Activated B cell treated with CpG ODN at 0.5 μM for 24 hours (primary cell): ENCODE results near the gene PTPA. TPM values are rescaled to one million over a fixed set of nuclear protein-coding genes. Genes with fewer than 3 reads are reported as not detected.

Experiments
- ATAC-seq: fragments of 200-7000 bp; cut with Tn5 transposase; one replicate; pipeline ENCODE4 v1.10.0; 2021; ENCODE audit warnings: low read depth, mild to moderate bottlenecking, moderate library complexity
- CTCF ChIA-PET: fragments of 350-600 bp; sonication (Branson Sonifier 250); formaldehyde crosslinking; loops from one replicate; lab custom pipeline; 2021; ENCODE audit warnings: antibody characterized with exemption; lab: Charles Lee
- POLR2A ChIA-PET: fragments of 350-600 bp; sonication (Branson Sonifier 250); formaldehyde crosslinking; loops from one replicate; lab custom pipeline; 2021; ENCODE audit warnings: antibody characterized with exemption; lab: Charles Lee
- DNase-seq: peaks from one replicate; pipeline ENCODE4 v3.0.0; 2022
- H3K27ac Mint-ChIP-seq: one replicate; pipeline ENCODE4 v1.8.0; 2020; ENCODE audit warnings: mixed read lengths
- H3K27me3 Mint-ChIP-seq: one replicate; pipeline ENCODE4 v1.8.0; 2021; ENCODE audit warnings: mixed read lengths
- H3K36me3 Mint-ChIP-seq: one replicate; pipeline ENCODE4 v1.8.0; 2021; ENCODE audit warnings: low read depth, mixed read lengths
- H3K4me1 Mint-ChIP-seq: one replicate; pipeline ENCODE4 v1.8.0; 2021; ENCODE audit warnings: mixed read lengths
- H3K4me3 Mint-ChIP-seq: one replicate; pipeline ENCODE4 v1.8.0; 2020; ENCODE audit warnings: mild to moderate bottlenecking, mixed read lengths
- H3K9me3 Mint-ChIP-seq: one replicate; pipeline ENCODE4 v1.8.0; 2020; ENCODE audit warnings: mixed read lengths
- CTCF ChIP-seq: fragments of 200-600 bp; IDR thresholded peaks from one replicate; pipeline ENCODE4 v1.8.0; 2022; ENCODE audit warnings: antibody characterized with exemption, mild to moderate bottlenecking
- intact Hi-C: fragments of 100-400 bp; cut with micrococcal nuclease; formaldehyde crosslinking; loops from one replicate; pipeline ENCODE4 v1.15.1; 2024
- total RNA-seq: library from RNA; stranded (reverse); gene quantifications from 2 replicates; pipeline ENCODE4 v1.2.3, GENCODE V29; 2022

The PTPA gene
- total RNA-seq, 1 donor from 2014 or later, result 67.2 TPM

GRCh38 chr9:129150672-129151211, 39.5 kb downstream of the PTPA start:
- ChIA-PET CTCF (interaction anchor here (3.2 kb wide), 1 partner anchor 8 kb away, joined by 14 read pairs; no protein-coding TSS in a partner anchor), POLR2A (no interaction called here)
- intact Hi-C loops, result no loop called here
- Mint-ChIP-seq H3K36me3 (peaks cover 22% of the 10 kb centered on the region), H3K4me1 (peaks cover 17% of the 10 kb centered on the region), H3K27ac (no peak overlapping the region), H3K4me3 (no peak overlapping the region), H3K9me3 (no peaks in the 10 kb centered on the region), H3K27me3 (no peaks in the 10 kb centered on the region)
- TF ChIP-seq CTCF, result no peak
- ATAC-seq, result no peak
- DNase-seq, result no peak

DNA sequence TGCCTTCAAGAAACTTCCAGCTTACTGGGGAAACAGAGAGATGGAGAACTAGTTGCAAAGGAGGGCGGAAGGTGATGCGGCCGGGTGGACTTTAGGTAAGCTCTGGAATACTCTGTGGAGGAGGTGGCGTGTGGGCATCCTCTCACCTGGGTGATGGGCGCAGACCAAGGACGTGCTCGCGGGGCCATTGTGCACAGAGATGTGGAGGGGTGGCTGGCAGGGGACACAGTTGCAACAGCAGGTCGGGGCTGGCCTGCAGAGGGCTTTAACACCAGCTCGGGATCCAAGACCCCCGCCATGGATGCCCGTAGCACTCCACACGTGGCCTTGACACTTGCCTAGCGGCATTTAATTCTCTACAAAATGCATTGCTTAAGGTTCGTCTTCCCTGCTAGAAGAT, 40.3 kb downstream of the PTPA start:
- TF ChIP-seq CTCF, result no peak
- no peak for ATAC-seq
- DNase-seq, result no peak
- ChIA-PET POLR2A (no interaction called here), CTCF (interaction anchor here (3.2 kb wide), 1 partner anchor 9 kb away, joined by 14 read pairs; no protein-coding TSS in a partner anchor)
- Mint-ChIP-seq H3K27ac (no peak overlapping the region), H3K9me3 (no peaks in the 10 kb centered on the region), H3K36me3 (peaks cover 20% of the 10 kb centered on the region), H3K27me3 (no peaks in the 10 kb centered on the region), H3K4me1 (peaks cover 17% of the 10 kb centered on the region), H3K4me3 (no peak overlapping the region)
- intact Hi-C loops, result no loop called here

GRCh38 chr9:129154866-129155477, 43.8 kb downstream of the PTPA start:
- H3K4me1 Mint-ChIP-seq, result peaks cover 3% of the 10 kb centered on the region
- DNase-seq (no peak), ATAC-seq (no peak)
- H3K27me3 Mint-ChIP-seq, result no peaks in the 10 kb centered on the region
- peaks cover 9% of the 10 kb centered on the region for H3K36me3 Mint-ChIP-seq
- no peak overlapping the region for H3K4me3 Mint-ChIP-seq
- intact Hi-C loops, result no loop called here
- POLR2A ChIA-PET, result interaction anchor here (1.0 to 1.2 kb wide), 2 partner anchors 13 kb away, joined by 3 to 4 read pairs; no protein-coding TSS in a partner anchor
- TF ChIP-seq CTCF, result no peak
- H3K27ac Mint-ChIP-seq, result no peak overlapping the region
- CTCF ChIA-PET, result no interaction called here
- no peaks in the 10 kb centered on the region for H3K9me3 Mint-ChIP-seq

DNA sequence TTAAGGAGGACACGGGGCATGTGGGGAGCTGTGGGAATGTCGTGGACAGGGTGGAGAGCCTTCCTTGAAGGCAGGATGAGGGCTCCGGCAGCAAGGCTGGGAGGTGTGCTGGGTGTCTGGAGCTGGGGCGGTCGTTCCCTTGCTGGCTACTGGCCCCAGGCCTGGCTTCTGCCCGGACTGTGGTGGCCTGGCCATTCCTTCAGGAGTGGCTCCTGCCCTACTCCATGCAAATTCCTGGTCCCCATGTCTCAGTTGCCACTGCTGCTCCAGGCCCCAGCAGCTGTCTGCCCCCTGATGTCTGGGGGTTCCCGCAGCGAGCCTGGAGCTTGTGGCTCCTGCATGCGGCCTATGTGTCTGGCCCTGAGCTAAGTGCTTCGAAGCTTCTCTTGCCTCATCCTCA, 44.9 kb downstream of the PTPA start:
- POLR2A ChIA-PET, result no interaction called here
- H3K27ac Mint-ChIP-seq, result no peak overlapping the region
- intact Hi-C loops, result no loop called here
- H3K9me3 Mint-ChIP-seq, result no peaks in the 10 kb centered on the region
- no peak overlapping the region for H3K4me3 Mint-ChIP-seq
- TF ChIP-seq CTCF, result no peak
- DNase-seq, result no peak
- peaks cover 3% of the 10 kb centered on the region for H3K36me3 Mint-ChIP-seq
- CTCF ChIA-PET, result no interaction called here
- ATAC-seq, result no peak
- no peaks in the 10 kb centered on the region for H3K27me3 Mint-ChIP-seq
- H3K4me1 Mint-ChIP-seq, result no peaks in the 10 kb centered on the region

GRCh38 chr9:129160712-129161533, 49.7 kb downstream of the PTPA start:
- Mint-ChIP-seq H3K4me1 (no peaks in the 10 kb centered on the region), H3K27ac (no peak overlapping the region), H3K27me3 (no peaks in the 10 kb centered on the region), H3K9me3 (no peaks in the 10 kb centered on the region), H3K4me3 (no peak overlapping the region), H3K36me3 (no peaks in the 10 kb centered on the region)
- CTCF ChIA-PET, result no interaction called here
- intact Hi-C loops, result no loop called here
- DNase-seq (no peak), ATAC-seq (no peak)
- POLR2A ChIA-PET, result no interaction called here
- TF ChIP-seq CTCF, result no peak
